Esophagus muscularis mucosa (tissue), 4 donors: ENCODE data around the gene CFAP92. TPM values are rescaled to one million over a fixed set of nuclear protein-coding genes. Genes with fewer than 3 reads are reported as not detected.

Experiments used
- DNase-seq: peaks from one replicate; pipeline ENCODE4 v3.0.0-alpha.2; 2017; ENCODE audit errors: extremely low spot score
- H3K27ac ChIP-seq, 4 donors: fragments of 200-600 bp; sonication (generic); replicated peaks in 1 of 4; 1 replicate in 3 of 4; 2 replicates in 1 of 4; pipeline ENCODE4 v1.5.1; 2016 to 2019; ENCODE audit warnings: mild to moderate bottlenecking in 1 of 4
- H3K27me3 ChIP-seq, 4 donors: fragments of 200-600 bp; sonication (generic); one replicate each; pipeline versions ENCODE4 v1.5.1 to v1.6.0; 2016 to 2019
- H3K36me3 ChIP-seq, 4 donors: fragments of 200-600 bp; sonication (generic); one replicate each; pipeline ENCODE4 v1.5.1; 2016 to 2019
- H3K4me1 ChIP-seq, 4 donors: fragments of 200-600 bp; sonication (generic); one replicate each; pipeline ENCODE4 v1.5.1; 2016 to 2019
- H3K4me3 ChIP-seq, 4 donors: fragments of 200-600 bp; sonication (generic); 1 replicate in 2 of 4; 2 replicates in 2 of 4; pipeline ENCODE4 v1.5.1; 2016 to 2019; ENCODE audit warnings: mild to moderate bottlenecking in 4 of 4, moderate library complexity in 1 of 4
- H3K9me3 ChIP-seq, 4 donors: fragments of 200-600 bp; sonication (generic); 1 replicate in 3 of 4; 2 replicates in 1 of 4; pipeline ENCODE4 v1.5.1; 2016 to 2019
- CTCF ChIP-seq, 3 experiments: fragments of 200-600 bp in 2 of 3; fragments of 450-650 bp in 1 of 3; sonication (generic) in 2 of 3; IDR thresholded peaks; one replicate each; pipeline ENCODE4 v1.5.1; 2017 to 2019; ENCODE audit warnings: antibody characterized with exemption in 3 of 3, mild to moderate bottlenecking in 2 of 3, moderate library complexity in 1 of 3
- EP300 ChIP-seq: sonication (generic); formaldehyde crosslinking; IDR thresholded peaks from one replicate; pipeline ENCODE4 v1.6.1; 2017; ENCODE audit warnings: antibody characterized with exemption
- POLR2A ChIP-seq: fragments of 450-650 bp; IDR thresholded peaks from one replicate; pipeline ENCODE4 v1.6.1; 2017; ENCODE audit warnings: antibody characterized with exemption, moderate library complexity, mild to moderate bottlenecking, low read depth
- POLR2AphosphoS5 ChIP-seq, 2 donors: sonication (generic); formaldehyde crosslinking; IDR thresholded peaks; one replicate each; pipeline ENCODE4 v1.6.1; 2017; ENCODE audit warnings: antibody characterized with exemption in 2 of 2
- WGBS: methylation state at CpG from one replicate; pipeline ENCODE4 v1.1.5; 2018; 5-methylcytosine and 5-hydroxymethylcytosine counted together
- intact Hi-C: fragments of 100-400 bp; cut with DNase I; formaldehyde crosslinking; loops from one replicate; pipeline ENCODE4 v1.15.1; 2023
- total RNA-seq, 4 donors: library from RNA; depleted of rRNA; stranded (reverse); fragments of >200 nt; gene quantifications; one replicate each; pipeline versions ENCODE4 v1.1.0 to v1.2.1, GENCODE V29; 2016

Gene CFAP92
- total RNA-seq, 4 donors from 2014 or later, result 0.19 to 1.2 (median 0.47) TPM

GRCh38 chr3:128994581-128995546 lies 988 bp upstream of the CFAP92 start:
- Histone ChIP-seq H3K27me3 (no peaks in the 10 kb centered on the region), H3K36me3 (no peaks in the 10 kb centered on the region), H3K9me3 (no peaks in the 10 kb centered on the region), H3K27ac (no peak overlapping the region), H3K4me1 (peaks cover 14 to 23% (median 17%) of the 10 kb centered on the region in 4 donors), H3K4me3 (peak overlapping the region; percentile 55 to 65 (median 55))
- no peak for DNase-seq
- 86% methylated on average over 19 of the region's 19 CpGs for WGBS
- intact Hi-C loops, result no loop called here
- TF ChIP-seq POLR2AphosphoS5 (IDR thresholded peaks at IDR 0.05) (no peak), CTCF (IDR thresholded peaks at IDR 0.05) (no peak), POLR2A (no peak), EP300 (no peak)

DNA sequence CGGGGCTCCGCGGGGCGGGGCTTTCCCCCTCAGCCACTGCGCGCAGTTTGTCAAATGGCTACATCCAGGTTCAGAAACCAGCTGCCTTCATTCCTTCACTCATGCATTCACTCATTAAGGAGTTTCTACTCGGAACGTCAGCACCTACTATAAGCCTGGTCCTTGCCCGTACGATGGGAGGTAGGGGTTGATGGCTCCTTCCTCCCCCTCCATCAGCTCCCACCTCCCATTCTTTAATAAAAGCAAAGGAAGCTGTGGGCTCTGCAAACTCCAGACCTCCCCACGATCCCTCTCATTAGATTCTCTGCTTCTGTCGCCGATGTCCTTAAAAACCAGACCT lies 267 bp upstream of the CFAP92 start:
- Histone ChIP-seq H3K9me3 (no peaks in the 10 kb centered on the region), H3K27me3 (no peaks in the 10 kb centered on the region), H3K4me1 (peaks cover 14 to 19% (median 17%) of the 10 kb centered on the region in 4 donors), H3K36me3 (no peaks in the 10 kb centered on the region), H3K4me3 (peak overlapping the region; percentile 55 to 65 (median 55)), H3K27ac (no peak overlapping the region)
- WGBS, result 2% methylated on average over 9 of the region's 13 CpGs
- TF ChIP-seq CTCF (IDR thresholded peaks at IDR 0.05) (no peak), POLR2A (no peak), POLR2AphosphoS5 (IDR thresholded peaks at IDR 0.05) (no peak), EP300 (no peak)
- intact Hi-C loops, result no loop called here
- no peak for DNase-seq

DNA sequence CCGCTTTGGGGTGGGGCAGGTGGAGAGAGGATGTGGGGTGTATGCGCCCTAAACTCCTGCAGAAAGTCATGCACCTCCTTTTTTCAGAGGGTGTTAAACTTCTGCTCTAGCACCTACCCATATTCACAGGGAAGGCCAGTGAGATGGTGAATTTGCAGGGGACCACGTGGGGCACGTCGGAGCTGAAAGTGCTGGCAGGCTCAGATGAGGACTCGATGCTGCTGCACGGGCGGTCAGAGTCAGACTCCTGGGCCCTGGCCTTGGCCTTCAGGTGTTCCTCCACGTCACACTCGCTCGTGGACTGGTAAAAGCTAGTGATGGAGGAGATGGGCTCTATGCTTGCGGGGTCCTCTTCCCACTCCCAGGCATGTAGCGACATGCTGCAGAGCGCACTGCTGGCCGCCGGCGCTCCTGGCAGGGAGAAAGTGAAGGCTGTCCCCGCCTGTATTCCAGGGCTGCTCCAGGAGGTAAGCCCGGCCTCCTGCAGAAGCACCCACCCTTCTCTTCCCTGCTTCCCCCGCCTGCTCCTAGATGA lies 883 bp downstream of the CFAP92 start:
- peaks cover 14 to 19% (median 17%) of the 10 kb centered on the region in 4 donors for H3K4me1 ChIP-seq
- WGBS, result 77% methylated on average over 15 of the region's 20 CpGs
- TF ChIP-seq POLR2A (no peak), POLR2AphosphoS5 (IDR thresholded peaks at IDR 0.05) (no peak), CTCF (IDR thresholded peaks at IDR 0.05) (no peak), EP300 (no peak)
- peak overlapping the region in 1 of 4 donors; percentile 55 for H3K4me3 ChIP-seq
- DNase-seq, result no peak
- no peaks in the 10 kb centered on the region for H3K27me3 ChIP-seq
- H3K36me3 ChIP-seq, result no peaks in the 10 kb centered on the region
- H3K9me3 ChIP-seq, result no peaks in the 10 kb centered on the region
- intact Hi-C loops, result no loop called here
- H3K27ac ChIP-seq, result no peak overlapping the region

- no peak for TF ChIP-seq CTCF (IDR thresholded peaks at IDR 0.05)
- no peak for TF ChIP-seq POLR2A
- no peak for TF ChIP-seq EP300
- TF ChIP-seq POLR2AphosphoS5 (IDR thresholded peaks at IDR 0.05), result no peak
- H3K9me3 ChIP-seq, result no peaks in the 10 kb centered on the region
- H3K36me3 ChIP-seq, result no peaks in the 10 kb centered on the region
- DNase-seq, result no peak
- no peaks in the 10 kb centered on the region for H3K27me3 ChIP-seq
- no peak overlapping the region for H3K27ac ChIP-seq
- 88% methylated on average over 18 of the region's 18 CpGs for WGBS
- H3K4me1 ChIP-seq, result peaks cover 14 to 19% (median 17%) of the 10 kb centered on the region in 4 donors
- no peak overlapping the region for H3K4me3 ChIP-seq
- intact Hi-C loops, result no loop called here
Measured at GRCh38 chr3:128991355-128991895, 2.5 kb downstream of the CFAP92 start.
